ENCODE data around the gene KCNH6.

The KCNH6 gene

DNA sequence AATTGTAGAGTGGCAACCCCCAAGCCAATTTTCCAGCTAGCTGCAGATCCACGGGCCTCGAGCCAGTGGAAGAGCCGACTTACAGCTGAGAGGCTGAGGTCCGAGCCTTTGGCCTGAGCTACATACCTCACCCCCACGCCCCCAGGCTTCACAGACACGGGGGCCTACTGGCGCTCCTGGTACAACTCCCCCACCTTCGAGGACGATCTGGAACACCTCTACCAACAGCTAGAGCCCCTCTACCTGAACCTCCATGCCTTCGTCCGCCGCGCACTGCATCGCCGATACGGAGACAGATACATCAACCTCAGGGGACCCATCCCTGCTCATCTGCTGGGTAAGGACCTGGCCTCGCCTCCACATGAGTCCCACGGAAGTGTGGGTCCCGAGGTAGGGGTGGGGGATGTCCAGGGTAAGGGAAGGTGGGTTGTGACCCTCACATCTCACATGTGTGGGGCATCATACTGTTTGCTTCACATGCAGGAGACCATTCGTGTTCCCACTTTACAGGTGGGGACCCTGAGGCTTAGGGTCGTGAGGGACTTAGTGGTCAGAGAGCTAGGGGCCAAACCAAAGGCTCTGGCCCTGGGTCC lies 42.9 kb upstream of the KCNH6 start:
- Mint-ChIP-seq H3K27ac (no peak overlapping the region), H3K36me3 (ENCODE audit: low read depth) (no peaks in the 10 kb centered on the region), H3K27me3 (ENCODE audit: low read depth, poor library complexity) (peaks cover 36% of the 10 kb centered on the region)

DNA sequence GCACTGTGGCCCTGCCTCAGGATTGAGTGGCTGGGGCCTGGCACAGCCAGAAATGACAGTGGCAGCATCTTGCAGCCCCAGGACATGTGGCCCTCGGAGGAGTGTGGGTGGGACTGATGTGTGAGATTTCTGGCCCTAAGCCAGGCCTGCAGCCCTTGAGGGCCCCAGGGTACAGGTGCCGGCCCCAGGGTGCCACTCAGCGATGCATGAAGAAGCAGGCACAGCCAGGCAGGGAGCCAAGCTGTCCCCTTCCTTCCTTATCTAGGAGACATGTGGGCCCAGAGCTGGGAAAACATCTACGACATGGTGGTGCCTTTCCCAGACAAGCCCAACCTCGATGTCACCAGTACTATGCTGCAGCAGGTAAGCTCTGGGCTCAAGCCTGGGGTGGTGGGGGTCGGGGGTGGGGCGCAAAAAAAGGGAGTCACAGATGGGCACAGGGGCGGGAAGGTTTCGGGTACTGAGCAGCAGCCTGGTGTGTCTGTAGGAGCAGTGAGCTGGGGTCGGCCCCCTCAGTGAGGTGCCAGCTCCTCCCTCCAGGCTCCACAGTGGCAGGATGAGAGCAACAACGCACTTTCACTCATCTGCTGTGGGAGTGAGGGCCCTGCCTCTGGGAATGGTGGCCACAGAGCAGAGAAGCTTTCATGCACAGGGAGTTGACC lies 42.2 kb upstream of the KCNH6 start:
- Mint-ChIP-seq H3K36me3 (ENCODE audit: low read depth) (no peaks in the 10 kb centered on the region), H3K27ac (no peak overlapping the region), H3K4me3 (no peak overlapping the region), H3K27me3 (ENCODE audit: low read depth, poor library complexity) (peaks cover 30% of the 10 kb centered on the region), H3K9me3 (no peaks in the 10 kb centered on the region), H3K4me1 (peaks cover 16% of the 10 kb centered on the region)
- TF ChIP-seq, protein P1, sequence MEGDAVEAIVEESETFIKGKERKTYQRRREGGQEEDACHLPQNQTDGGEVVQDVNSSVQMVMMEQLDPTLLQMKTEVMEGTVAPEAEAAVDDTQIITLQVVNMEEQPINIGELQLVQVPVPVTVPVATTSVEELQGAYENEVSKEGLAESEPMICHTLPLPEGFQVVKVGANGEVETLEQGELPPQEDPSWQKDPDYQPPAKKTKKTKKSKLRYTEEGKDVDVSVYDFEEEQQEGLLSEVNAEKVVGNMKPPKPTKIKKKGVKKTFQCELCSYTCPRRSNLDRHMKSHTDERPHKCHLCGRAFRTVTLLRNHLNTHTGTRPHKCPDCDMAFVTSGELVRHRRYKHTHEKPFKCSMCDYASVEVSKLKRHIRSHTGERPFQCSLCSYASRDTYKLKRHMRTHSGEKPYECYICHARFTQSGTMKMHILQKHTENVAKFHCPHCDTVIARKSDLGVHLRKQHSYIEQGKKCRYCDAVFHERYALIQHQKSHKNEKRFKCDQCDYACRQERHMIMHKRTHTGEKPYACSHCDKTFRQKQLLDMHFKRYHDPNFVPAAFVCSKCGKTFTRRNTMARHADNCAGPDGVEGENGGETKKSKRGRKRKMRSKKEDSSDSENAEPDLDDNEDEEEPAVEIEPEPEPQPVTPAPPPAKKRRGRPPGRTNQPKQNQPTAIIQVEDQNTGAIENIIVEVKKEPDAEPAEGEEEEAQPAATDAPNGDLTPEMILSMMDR (IDR thresholded peaks at IDR 0.05), result no peak
- DNase-seq, result no peak

More for the DNA sequence above, 42.9 kb upstream of the KCNH6 start:
- no peak overlapping the region for H3K4me3 Mint-ChIP-seq
- DNase-seq, result no peak
- no peaks in the 10 kb centered on the region for H3K9me3 Mint-ChIP-seq
- peaks cover 23% of the 10 kb centered on the region for H3K4me1 Mint-ChIP-seq
- TF ChIP-seq, protein P1 (IDR thresholded peaks at IDR 0.05), result no peak

DNA sequence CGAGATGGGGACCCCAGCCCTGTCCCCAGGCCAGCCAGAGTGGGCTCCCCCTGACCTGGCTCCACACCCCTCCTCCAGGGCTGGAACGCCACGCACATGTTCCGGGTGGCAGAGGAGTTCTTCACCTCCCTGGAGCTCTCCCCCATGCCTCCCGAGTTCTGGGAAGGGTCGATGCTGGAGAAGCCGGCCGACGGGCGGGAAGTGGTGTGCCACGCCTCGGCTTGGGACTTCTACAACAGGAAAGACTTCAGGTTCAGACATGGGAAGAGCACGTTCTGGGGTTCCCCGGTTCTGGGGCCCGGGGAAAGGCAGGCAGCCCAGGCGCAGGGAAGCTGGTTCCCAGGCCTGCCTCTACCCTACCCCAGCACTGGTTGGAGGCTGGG lies 41.7 kb upstream of the KCNH6 start:
- Mint-ChIP-seq H3K4me3 (no peak overlapping the region), H3K9me3 (no peaks in the 10 kb centered on the region), H3K36me3 (ENCODE audit: low read depth) (no peaks in the 10 kb centered on the region), H3K4me1 (peaks cover 13% of the 10 kb centered on the region), H3K27me3 (ENCODE audit: low read depth, poor library complexity) (peaks cover 25% of the 10 kb centered on the region), H3K27ac (no peak overlapping the region)
- TF ChIP-seq, protein P1 (IDR thresholded peaks at IDR 0.05), result no peak
- DNase-seq, result no peak

DNA sequence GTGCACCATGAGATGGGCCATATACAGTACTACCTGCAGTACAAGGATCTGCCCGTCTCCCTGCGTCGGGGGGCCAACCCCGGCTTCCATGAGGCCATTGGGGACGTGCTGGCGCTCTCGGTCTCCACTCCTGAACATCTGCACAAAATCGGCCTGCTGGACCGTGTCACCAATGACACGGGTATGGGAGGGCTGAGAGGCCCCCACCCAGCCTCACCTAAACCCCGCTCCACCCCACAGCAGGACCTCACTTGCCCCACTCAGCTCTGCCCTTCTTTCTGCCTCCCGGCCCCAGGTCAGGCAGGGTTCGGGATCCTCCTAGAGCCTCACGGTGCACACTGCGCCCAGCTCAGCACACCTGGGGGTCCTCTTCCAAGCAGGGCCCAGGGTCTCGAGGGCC lies 40.6 kb upstream of the KCNH6 start:
- Mint-ChIP-seq H3K27ac (no peak overlapping the region), H3K4me3 (no peak overlapping the region), H3K9me3 (no peaks in the 10 kb centered on the region), H3K36me3 (ENCODE audit: low read depth) (no peaks in the 10 kb centered on the region), H3K27me3 (ENCODE audit: low read depth, poor library complexity) (peaks cover 25% of the 10 kb centered on the region), H3K4me1 (peaks cover 11% of the 10 kb centered on the region)
- TF ChIP-seq, protein P1 (IDR thresholded peaks at IDR 0.05), result no peak
- DNase-seq, result no peak

DNA sequence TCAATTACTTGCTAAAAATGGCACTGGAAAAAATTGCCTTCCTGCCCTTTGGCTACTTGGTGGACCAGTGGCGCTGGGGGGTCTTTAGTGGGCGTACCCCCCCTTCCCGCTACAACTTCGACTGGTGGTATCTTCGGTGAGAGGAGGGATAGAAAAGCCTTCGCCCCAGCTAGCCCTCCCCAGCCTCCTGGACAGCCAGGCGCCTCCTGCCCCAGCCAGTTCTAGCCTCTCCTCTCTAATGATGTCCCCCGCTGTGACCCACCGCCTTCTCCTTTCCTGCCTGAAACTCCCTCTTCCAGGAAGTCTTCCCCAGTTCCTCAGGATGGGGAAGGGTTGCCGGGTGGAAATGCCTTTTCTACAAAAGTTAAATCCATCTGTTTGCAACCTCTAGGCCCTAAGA lies 40.1 kb upstream of the KCNH6 start:
- no peak for DNase-seq
- no peaks in the 10 kb centered on the region for H3K9me3 Mint-ChIP-seq
- peaks cover 6% of the 10 kb centered on the region for H3K4me1 Mint-ChIP-seq
- H3K27me3 Mint-ChIP-seq (ENCODE audit: low read depth, poor library complexity), result peaks cover 21% of the 10 kb centered on the region
- H3K4me3 Mint-ChIP-seq, result no peak overlapping the region
- H3K36me3 Mint-ChIP-seq (ENCODE audit: low read depth), result no peaks in the 10 kb centered on the region
- TF ChIP-seq, protein P1 (IDR thresholded peaks at IDR 0.05), result no peak
- no peak overlapping the region for H3K27ac Mint-ChIP-seq

Measured in nephron progenitor cell (in vitro differentiated cells).